Tongue (tissue), 2 donors: ENCODE measurements around the gene URB1. TPM values are rescaled to one million over a fixed set of nuclear protein-coding genes. Genes with fewer than 3 reads are reported as not detected.
"Not testable (repeated sequence)": the region's sequence is repeated elsewhere in the genome, so short reads cannot be mapped to it uniquely, and the experiment has no call there.

Experiments used
- DNase-seq: peaks from one replicate; pipeline ENCODE4 v3.0.0-alpha.2; 2015
- total RNA-seq: library from RNA; depleted of rRNA; stranded (reverse); fragments of >200 nt; gene quantifications from one replicate; pipeline ENCODE4 v1.2.3, GENCODE V29; 2014

Gene URB1
- 25.0 TPM for total RNA-seq

DNA sequence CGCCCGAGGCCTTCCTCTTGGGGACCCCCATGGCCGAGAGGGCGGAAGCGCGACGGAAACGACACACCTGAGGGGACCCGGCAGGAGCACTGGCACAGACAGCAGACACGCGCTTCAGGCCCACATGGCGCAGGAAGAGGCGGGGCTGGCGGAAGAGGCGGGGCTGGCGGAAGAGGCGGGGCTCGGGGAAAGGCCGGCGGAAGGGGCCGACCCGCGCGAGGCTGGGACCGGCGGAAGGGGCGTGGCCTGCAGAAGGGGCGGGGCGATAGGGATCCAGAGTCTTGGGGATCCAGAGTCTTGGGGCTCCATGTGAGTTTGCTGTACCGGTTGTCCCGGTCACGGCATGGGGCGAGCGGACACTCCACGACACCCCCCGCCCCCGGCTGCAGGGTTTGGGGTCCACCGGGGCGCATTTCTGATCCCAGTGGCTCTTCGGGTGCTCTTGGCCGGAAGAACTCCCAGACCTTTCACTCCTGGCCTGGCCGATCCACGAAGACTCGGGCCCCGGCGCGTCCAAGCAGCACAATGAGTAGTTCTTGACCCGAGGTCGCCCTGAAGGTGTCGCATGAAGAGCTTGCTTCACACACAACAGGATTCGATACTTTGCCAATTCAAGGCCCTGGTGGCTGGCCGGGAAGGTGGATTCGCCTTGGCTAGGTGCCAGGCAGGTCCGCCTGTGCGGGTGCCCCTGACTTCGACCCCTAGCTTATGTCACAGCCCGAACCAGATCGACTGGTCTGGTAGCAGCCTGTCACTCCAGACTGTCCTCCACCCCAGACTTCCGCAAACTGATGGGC lies at the start of gene URB1:
URB1 (minus strand) TSS at position 133 of the 797 bp plus-strand sequence; CDS start at position 31, 102 bp downstream.
- peak; percentile 94 for DNase-seq

- DNase-seq = no peak
These were observed 44.9 kb upstream of the URB1 start for GRCh38 chr21:32437729-32438128.

- DNase-seq = not testable (repeated sequence)
These were observed 40.3 kb upstream of the URB1 start for GRCh38 chr21:32432982-32433660.

- no peak for DNase-seq
These were observed 35.3 kb upstream of the URB1 start for GRCh38 chr21:32427958-32428623.

DNA sequence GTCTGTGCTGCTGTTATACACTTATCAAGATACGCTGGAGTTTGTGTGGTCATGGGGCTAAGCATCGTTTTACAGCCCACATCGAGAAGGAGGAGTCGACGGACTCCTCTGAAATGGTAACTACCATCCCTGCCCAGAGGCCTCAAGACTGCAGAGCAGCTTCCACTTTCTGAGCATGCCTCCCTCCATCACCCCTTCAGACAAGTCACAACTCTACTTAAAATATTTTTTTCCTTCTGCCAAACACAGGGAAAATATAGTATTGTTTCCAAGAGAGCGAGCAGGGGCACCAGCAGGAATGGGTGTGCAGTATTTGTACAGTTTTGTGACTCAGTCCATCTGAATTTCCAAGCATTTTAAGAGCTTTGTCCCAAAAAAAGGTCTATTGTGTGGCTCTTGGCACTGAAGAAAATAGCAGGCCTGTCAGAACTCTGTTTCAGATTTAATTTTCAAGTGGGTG lies 33.8 kb upstream of the URB1 start:
- DNase-seq = peak; percentile 6

GRCh38 chr21:32426066-32426465 lies 33.3 kb upstream of the URB1 start:
- DNase-seq = no peak

DNA sequence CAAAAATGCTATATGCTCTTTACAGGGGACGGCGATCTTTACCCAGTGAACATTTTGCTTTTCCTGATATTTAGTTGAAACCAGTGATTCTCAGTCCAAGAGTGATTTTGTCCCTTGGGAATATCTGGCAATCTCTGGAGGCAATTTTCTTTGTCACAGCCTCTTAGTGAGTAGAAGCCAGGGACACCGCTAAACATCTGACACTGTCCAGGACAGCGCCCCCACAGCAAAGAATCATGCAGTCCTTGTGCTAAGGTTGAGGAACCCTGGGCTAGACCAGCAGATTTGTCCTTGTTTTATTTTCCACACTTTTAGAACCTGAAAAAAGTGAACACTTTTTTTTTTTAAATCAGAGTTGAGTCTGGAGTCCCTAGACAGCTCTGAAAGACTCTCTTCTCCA lies 32.8 kb upstream of the URB1 start:
- no peak for DNase-seq

GRCh38 chr21:32424674-32425073 lies 31.9 kb upstream of the URB1 start:
- DNase-seq = no peak

DNA sequence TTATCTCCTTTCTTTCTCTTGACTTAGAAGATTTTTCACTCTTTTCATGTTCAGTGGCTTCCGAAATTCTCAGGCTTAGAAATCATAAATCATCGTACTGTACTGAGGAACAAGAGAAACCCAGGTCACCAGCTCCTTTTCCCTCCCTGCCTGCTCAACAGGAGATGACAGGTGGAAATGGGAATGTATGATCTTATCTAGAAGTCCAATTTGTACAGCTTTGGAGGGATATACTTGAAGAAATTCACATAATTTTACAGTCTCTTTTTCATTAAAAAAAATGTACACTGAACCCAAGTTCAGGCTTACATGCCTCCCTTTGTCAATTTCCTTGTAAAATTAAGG lies 31.4 kb upstream of the URB1 start:
- no peak for DNase-seq

DNA sequence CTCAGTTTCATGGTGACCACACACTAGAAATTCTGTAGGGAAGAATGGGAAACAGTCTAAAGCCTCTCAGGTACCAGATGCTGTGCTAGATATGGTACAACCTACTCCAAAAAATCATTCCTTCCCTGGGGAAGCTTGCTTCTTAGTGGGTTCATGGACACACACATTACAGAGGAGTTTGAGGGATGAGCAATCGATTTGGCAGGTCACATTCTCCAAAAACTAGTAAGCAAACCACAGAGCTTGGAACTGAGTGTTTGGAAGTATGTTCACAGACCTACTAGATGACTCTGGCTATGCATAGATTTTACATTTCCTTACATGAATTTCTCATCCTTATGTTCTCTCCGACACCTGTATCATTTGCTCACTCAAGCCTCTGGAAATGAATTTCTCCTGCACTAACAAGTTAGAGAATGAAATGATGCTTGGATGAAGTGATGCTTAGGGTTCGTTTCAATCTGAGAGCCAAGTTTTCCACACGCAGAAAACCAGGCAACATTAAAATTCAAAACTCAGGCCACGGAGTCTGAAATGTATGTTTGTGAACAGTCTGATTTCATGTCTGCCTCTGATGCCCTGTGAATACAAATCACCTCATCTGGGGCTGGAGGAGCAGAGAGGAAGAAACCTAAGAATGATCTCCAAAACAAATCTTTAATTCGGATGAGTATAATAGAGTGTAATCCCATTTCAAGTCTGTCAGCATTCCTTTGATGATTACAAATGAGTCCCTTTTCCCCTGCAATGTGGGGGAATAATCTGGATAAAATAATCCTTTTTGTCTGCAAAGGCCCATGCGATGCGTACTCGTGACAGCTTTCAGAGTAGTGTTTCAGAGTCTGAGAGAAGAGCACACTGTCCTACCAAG lies 30.7 kb upstream of the URB1 start:
- no peak for DNase-seq

DNA sequence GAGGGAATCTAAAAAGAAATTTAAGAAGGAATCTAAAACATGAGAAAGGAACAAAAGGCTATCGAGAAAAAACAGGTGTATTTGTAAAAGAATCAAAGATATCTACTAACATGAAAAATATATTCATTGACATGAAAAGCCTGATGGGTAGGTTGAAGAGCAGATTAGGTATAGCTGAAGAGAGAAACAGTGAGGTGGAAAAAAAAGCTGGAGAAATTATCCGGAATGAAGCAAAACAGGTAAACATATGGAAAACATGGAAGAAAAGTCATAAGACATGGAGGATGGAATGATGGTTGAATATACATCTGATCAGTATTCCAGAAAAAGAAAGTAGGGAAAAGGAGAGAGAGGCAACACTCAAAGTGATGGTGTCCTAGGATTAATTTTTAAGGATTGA lies 29.3 kb upstream of the URB1 start:
- no peak for DNase-seq

- DNase-seq = no peak
These were observed 25.3 kb upstream of the URB1 start for GRCh38 chr21:32418146-32418545.

GRCh38 chr21:32415451-32416398 lies 22.9 kb upstream of the URB1 start:
- peak; percentile 54 for DNase-seq

DNA sequence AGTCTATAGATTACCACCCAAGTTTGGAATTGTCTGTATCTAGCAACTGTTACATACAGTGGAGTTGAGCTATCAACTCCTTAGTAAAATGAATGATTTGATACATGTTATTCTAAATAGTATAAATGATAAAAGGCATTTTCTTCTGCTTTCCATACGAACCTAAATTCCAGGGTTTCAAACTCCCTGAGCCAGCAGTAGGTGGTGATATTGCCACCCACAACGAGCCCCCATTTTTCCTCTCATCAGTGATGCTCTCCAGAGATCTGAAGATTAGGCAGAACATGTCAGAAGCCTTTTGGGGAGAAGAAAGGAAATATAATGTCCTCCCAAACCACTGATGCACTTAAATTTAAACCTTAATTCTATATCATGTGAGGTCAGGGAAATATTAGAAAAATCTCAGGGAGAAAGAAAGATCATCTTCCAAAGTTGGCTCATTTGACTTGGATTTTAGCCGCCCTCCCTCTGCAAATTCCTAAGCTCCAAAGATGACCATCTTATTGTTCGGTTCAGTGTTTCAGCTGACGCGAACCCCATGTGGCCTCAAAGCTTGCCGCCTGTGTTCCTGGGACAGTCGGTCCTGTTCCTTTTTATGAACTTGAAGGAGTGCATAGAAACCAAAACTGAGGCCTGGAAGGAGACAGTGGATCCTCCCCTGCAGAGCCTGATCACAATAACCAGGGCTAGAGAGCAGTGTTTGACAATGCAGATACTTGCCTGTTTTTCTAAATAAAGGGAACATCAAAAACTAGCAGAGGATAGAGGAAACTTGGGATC lies 22.0 kb upstream of the URB1 start:
- DNase-seq = peak; percentile 19

- DNase-seq = peak; percentile 25
These were observed 21.1 kb upstream of the URB1 start for GRCh38 chr21:32413697-32414578.

DNA sequence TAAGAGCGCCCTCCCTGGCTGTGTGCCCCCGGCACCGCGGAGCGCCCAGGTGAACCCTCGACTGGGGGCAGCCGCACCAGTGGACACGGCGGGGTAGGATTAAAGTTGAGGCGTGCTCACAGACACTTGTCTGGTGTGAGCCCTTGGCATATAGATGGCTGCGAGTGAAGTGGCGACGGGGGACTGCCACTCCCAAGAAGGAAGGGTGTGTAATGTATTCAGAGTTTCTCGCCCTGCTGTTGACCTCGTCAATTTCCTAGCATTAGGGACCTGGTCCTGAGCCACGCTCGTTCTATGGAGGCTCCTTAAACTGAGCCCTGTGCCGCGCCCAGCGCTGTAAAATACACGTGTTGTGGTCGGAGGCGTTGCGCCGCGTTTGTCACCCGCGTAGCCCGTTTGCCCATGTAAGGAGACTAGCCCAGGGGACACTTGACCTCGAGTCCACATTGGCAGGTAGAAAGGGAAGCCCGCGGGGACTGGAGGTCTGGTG lies 20.2 kb upstream of the URB1 start:
- peak; percentile 10 for DNase-seq

DNA sequence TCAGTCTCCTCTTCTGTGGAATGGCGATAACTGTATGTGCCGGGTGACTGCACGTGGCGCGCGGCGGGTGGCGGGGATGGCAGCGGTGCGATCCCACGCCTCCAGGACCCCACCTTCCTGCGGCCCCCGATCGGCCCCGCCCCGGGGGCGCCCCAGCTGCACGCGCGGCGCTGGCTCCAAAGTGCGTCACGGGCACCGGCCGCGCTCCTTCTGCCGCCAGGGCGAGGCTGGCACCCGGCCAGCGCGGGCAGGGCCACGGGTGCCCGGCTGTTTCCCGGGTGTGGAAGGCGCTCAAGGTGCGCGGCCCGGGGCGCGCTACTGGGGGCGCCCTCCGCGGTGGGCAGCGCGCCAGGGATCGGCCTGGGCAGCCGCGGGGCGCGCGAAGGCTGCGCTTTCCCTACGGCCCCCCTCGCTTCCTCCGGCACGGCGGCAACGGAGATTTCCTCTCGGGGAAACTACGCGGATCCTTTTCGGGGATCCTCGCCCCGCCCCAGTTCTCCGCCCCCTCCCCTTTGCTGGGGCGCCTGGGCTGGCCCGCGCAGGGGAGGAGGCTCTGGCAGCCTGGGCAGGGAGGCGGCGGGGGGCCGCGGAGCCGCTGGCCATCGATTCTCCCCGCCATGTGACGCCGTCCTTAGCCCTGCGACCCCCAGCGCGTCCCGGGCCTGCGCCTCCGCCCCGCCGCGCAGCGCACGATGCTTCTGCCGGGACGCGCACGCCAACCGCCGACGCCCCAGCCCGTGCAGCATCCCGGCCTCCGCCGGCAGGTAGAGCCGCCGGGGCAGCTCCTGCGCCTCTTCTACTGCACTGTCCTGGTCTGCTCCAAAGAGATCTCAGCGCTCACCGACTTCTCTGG lies 19.6 kb upstream of the URB1 start, which contains the start of gene EVA1C:
EVA1C (plus strand) TSS at position 545 of the 853 bp plus-strand sequence; CDS start at position 693, 148 bp downstream.
- DNase-seq = peak; percentile 43
